GM19328 (cell line): Measurements from ENCODE around the gene SNAI3.

ENCODE experiments used
- ATAC-seq: cut with Tn5 transposase; IDR thresholded peaks from one replicate; pipeline ENCODE4 v1.9.1; 2021; ENCODE audit warnings: mild to moderate bottlenecking, moderate library complexity; ENCODE audit not compliant: unreplicated experiment

The SNAI3 gene

GRCh38 chr16:88686439-88687253 lies at the start of gene SNAI3:
SNAI3 (minus strand) TSS chr16:88686507; CDS start chr16:88686406, 101 bp downstream.
- peak; percentile 67 for ATAC-seq

- ATAC-seq: no peak
Measured at GRCh38 chr16:88736088-88736487, 49.8 kb upstream of the SNAI3 start.

GRCh38 chr16:88735616-88736015 lies 49.3 kb upstream of the SNAI3 start:
- no peak for ATAC-seq

GRCh38 chr16:88735121-88735520 lies 48.8 kb upstream of the SNAI3 start:
- no peak for ATAC-seq

GRCh38 chr16:88734361-88734728 lies 48.0 kb upstream of the SNAI3 start:
- no peak for ATAC-seq

- no peak for ATAC-seq
Measured at GRCh38 chr16:88733630-88734360, 47.5 kb upstream of the SNAI3 start.

GRCh38 chr16:88732961-88733294 lies 46.6 kb upstream of the SNAI3 start:
- no peak for ATAC-seq

GRCh38 chr16:88732172-88732960 lies 46.1 kb upstream of the SNAI3 start:
- ATAC-seq: no peak

GRCh38 chr16:88731699-88732098 lies 45.4 kb upstream of the SNAI3 start:
- ATAC-seq: no peak

- no peak for ATAC-seq
Measured at GRCh38 chr16:88730632-88731607, 44.6 kb upstream of the SNAI3 start.

- no peak for ATAC-seq
Measured at GRCh38 chr16:88727871-88728270, 41.6 kb upstream of the SNAI3 start.

GRCh38 chr16:88726981-88727380 lies 40.7 kb upstream of the SNAI3 start:
- ATAC-seq: no peak

- ATAC-seq: no peak
Measured at GRCh38 chr16:88726408-88726749, 40.1 kb upstream of the SNAI3 start.

- ATAC-seq: no peak
Measured at GRCh38 chr16:88725609-88726407, 39.5 kb upstream of the SNAI3 start.

GRCh38 chr16:88724855-88725555 lies 38.7 kb upstream of the SNAI3 start:
- ATAC-seq: no peak

- ATAC-seq: no peak
Measured at GRCh38 chr16:88723911-88724310, 37.6 kb upstream of the SNAI3 start.

- no peak for ATAC-seq
Measured at GRCh38 chr16:88723507-88723887, 37.2 kb upstream of the SNAI3 start.

- no peak for ATAC-seq
Measured at GRCh38 chr16:88722784-88723506, 36.6 kb upstream of the SNAI3 start.
